ENCODE results near the gene EXOC4.

DNA sequence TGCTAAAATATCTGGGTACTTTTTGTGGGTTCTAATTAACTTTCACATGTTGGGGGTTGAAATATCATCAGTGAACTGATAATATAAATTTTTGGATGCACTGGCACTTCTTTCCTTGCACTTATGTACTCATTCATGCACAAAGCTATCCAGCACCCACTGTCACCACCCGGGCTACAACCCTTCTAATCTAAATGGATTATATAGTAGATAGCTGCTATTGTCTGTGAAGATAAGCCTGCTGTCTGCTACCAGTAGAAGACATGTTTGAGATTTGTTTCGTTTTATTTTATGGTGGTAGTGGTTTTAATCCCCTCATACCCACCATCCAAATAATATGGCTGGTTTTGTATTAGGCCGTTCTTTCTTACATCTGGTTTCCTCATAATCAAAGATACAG, 520.7 kb downstream of the EXOC4 start:
- TF ChIP-seq, protein P1, sequence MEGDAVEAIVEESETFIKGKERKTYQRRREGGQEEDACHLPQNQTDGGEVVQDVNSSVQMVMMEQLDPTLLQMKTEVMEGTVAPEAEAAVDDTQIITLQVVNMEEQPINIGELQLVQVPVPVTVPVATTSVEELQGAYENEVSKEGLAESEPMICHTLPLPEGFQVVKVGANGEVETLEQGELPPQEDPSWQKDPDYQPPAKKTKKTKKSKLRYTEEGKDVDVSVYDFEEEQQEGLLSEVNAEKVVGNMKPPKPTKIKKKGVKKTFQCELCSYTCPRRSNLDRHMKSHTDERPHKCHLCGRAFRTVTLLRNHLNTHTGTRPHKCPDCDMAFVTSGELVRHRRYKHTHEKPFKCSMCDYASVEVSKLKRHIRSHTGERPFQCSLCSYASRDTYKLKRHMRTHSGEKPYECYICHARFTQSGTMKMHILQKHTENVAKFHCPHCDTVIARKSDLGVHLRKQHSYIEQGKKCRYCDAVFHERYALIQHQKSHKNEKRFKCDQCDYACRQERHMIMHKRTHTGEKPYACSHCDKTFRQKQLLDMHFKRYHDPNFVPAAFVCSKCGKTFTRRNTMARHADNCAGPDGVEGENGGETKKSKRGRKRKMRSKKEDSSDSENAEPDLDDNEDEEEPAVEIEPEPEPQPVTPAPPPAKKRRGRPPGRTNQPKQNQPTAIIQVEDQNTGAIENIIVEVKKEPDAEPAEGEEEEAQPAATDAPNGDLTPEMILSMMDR (conservative IDR thresholded peaks at IDR 0.05; ENCODE audit: low read length): no peak
- TF ChIP-seq EZH2phosphoT487 (IDR thresholded peaks at IDR 0.05; ENCODE audit: borderline replicate concordance): no peak
